ENCODE results near the gene STBD1.

DNA sequence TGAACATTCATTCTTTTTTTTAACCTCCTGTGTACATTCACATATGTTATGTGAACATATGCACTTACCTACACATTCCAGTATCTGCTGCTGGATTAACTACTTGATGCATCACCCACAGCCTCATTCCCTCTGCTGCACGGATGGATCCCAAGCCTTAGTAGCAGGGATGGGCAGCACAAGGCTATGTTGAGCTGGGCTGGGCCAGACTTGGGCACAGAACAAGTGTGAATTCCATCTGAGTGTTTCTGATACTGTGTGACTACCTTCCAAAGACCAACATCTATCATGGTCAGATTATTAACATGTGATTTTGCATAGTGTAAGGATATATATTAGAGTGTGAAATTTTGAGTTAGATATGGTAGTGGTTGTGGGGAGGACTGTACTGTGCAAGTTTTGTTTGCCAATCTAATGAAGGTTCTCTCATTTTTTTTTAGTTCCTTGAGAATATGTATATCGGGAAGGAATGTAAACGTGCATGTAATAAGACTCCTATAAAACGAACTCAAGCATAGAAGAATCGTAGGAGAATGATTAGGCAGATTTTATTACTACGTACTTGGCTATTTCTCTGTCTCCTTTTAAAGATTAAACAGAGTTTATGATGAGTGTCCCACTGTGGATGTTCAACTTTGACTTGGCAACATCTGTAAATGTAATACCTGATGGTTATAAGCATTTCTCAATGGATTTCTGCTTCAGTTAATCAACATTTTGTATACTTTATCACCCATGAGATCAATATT lies 23.4 kb upstream of the STBD1 start:
- no peak for TF ChIP-seq EZH2phosphoT487 (IDR thresholded peaks at IDR 0.05; ENCODE audit: insufficient read depth, low read depth)
- TF ChIP-seq EZH2 (IDR thresholded peaks at IDR 0.05; ENCODE audit: insufficient read depth, poor library complexity, severe bottlenecking) = no peak
